PFSK-1 (cell line): ENCODE results near the gene CALB2.
A peak's percentile ranks its signal among the peaks of the same experiment; 100 is the strongest.

ENCODE experiments used
- FOXP2 ChIP-seq: optimal IDR thresholded peaks from 2 replicates; pipeline ENCODE3; 2011; ENCODE audit warnings: borderline replicate concordance, control low read depth, inconsistent platforms; ENCODE audit not compliant: insufficient read depth; ENCODE audit errors: extremely low read length, extremely low read depth
- POLR2AphosphoS5 ChIP-seq: IDR thresholded peaks from 2 replicates; pipeline ENCODE4 v1.6.1; 2012; ENCODE audit warnings: low read depth, mild to moderate bottlenecking, control low read depth, low read length, moderate library complexity
- REST ChIP-seq, 2 experiments: IDR thresholded peaks; 2 replicates each; pipeline versions ENCODE4 v1.6.1 to v1.8.0; 2011 to 2012; ENCODE audit warnings: low read depth in 2 of 2, low read length in 2 of 2, control low read depth in 1 of 2, inconsistent platforms in 1 of 2, mild to moderate bottlenecking in 1 of 2, moderate library complexity in 1 of 2; ENCODE audit not compliant: insufficient read depth in 1 of 2
- SIN3A ChIP-seq: IDR thresholded peaks from 2 replicates; pipeline ENCODE4 v1.6.1; 2012; ENCODE audit warnings: mild to moderate bottlenecking, low read length, moderate library complexity, borderline replicate concordance; ENCODE audit not compliant: insufficient read depth
- TAF1 ChIP-seq: IDR thresholded peaks from 2 replicates; pipeline ENCODE4 v1.6.1; 2012; ENCODE audit warnings: low read length, control low read depth, borderline replicate concordance; ENCODE audit not compliant: insufficient read depth

The CALB2 gene

GRCh38 chr16:71352466-71352865 is 6.1 kb upstream of the CALB2 start:
- no peak for TF ChIP-seq POLR2AphosphoS5
- TF ChIP-seq TAF1: no peak
- TF ChIP-seq SIN3A: no peak
- no peak for TF ChIP-seq REST (IDR thresholded peaks at IDR 0.05; ENCODE audit: insufficient read depth in 1 of 2, low read depth in 2 of 2, low read length in 2 of 2)
- no peak for TF ChIP-seq FOXP2

- TF ChIP-seq FOXP2 (no peak), TAF1 (no peak), POLR2AphosphoS5 (no peak), SIN3A (no peak), REST (IDR thresholded peaks at IDR 0.05; ENCODE audit: insufficient read depth in 1 of 2, low read depth in 2 of 2, low read length in 2 of 2) (no peak)
Observed at GRCh38 chr16:71352963-71353460, 5.5 kb upstream of the CALB2 start.

GRCh38 chr16:71353736-71354135 is 4.8 kb upstream of the CALB2 start:
- TF ChIP-seq FOXP2: no peak
- 0 out of 4 replicates have a peak, but pooled peaks of 1 of the 2 experiments have one; percentile 14 for TF ChIP-seq REST (IDR thresholded peaks at IDR 0.05; ENCODE audit: insufficient read depth in 1 of 2, low read depth in 2 of 2, low read length in 2 of 2)

GRCh38 chr16:71354156-71354555 is 4.4 kb upstream of the CALB2 start:
- TF ChIP-seq REST (IDR thresholded peaks at IDR 0.05; ENCODE audit: insufficient read depth in 1 of 2, low read depth in 2 of 2, low read length in 2 of 2) (no peak), SIN3A (no peak), FOXP2 (no peak), POLR2AphosphoS5 (no peak), TAF1 (no peak)

GRCh38 chr16:71356051-71356740 is 2.3 kb upstream of the CALB2 start:
- TF ChIP-seq TAF1 (no peak), POLR2AphosphoS5 (no peak), FOXP2 (no peak), SIN3A (no peak), REST (IDR thresholded peaks at IDR 0.05; ENCODE audit: insufficient read depth in 1 of 2, low read depth in 2 of 2, low read length in 2 of 2) (no peak)
